ENCODE data around the gene MAP2K6.

Gene MAP2K6

GRCh38 chr17:69492410-69493071 lies 78.0 kb downstream of the MAP2K6 start:
- peak; percentile 78 for DNase-seq (ENCODE audit: low read depth, low spot score)

- DNase-seq (ENCODE audit: low read depth, low spot score), result no peak
Observed at GRCh38 chr17:69495787-69496186, 81.3 kb downstream of the MAP2K6 start.

GRCh38 chr17:69497161-69497560 lies 82.7 kb downstream of the MAP2K6 start:
- DNase-seq (ENCODE audit: low read depth, low spot score), result no peak

GRCh38 chr17:69499318-69499717 lies 84.8 kb downstream of the MAP2K6 start:
- DNase-seq (ENCODE audit: low read depth, low spot score), result no peak

GRCh38 chr17:69500911-69501429 lies 86.5 kb downstream of the MAP2K6 start:
- DNase-seq (ENCODE audit: low read depth, low spot score), result no peak

GRCh38 chr17:69501591-69502468 lies 87.3 kb downstream of the MAP2K6 start:
- peak; percentile 47 for DNase-seq (ENCODE audit: low read depth, low spot score)

- DNase-seq (ENCODE audit: low read depth, low spot score), result no peak
Observed at GRCh38 chr17:69503711-69504110, 89.2 kb downstream of the MAP2K6 start.

GRCh38 chr17:69505740-69506139 lies 91.2 kb downstream of the MAP2K6 start:
- no peak for DNase-seq (ENCODE audit: low read depth, low spot score)

- no peak for DNase-seq (ENCODE audit: low read depth, low spot score)
Observed at GRCh38 chr17:69506489-69506888, 92.0 kb downstream of the MAP2K6 start.

- DNase-seq (ENCODE audit: low read depth, low spot score), result no peak
Observed at GRCh38 chr17:69508814-69509213, 94.3 kb downstream of the MAP2K6 start.

- no peak for DNase-seq (ENCODE audit: low read depth, low spot score)
Observed at GRCh38 chr17:69511250-69511649, 96.8 kb downstream of the MAP2K6 start.

- DNase-seq (ENCODE audit: low read depth, low spot score), result no peak
Observed at GRCh38 chr17:69512946-69513345, 98.4 kb downstream of the MAP2K6 start.

- no peak for DNase-seq (ENCODE audit: low read depth, low spot score)
Observed at GRCh38 chr17:69516225-69516624, 101.7 kb downstream of the MAP2K6 start.

GRCh38 chr17:69516911-69517310 lies 102.4 kb downstream of the MAP2K6 start:
- no peak for DNase-seq (ENCODE audit: low read depth, low spot score)

GRCh38 chr17:69518951-69519350 lies 104.5 kb downstream of the MAP2K6 start:
- DNase-seq (ENCODE audit: low read depth, low spot score), result no peak

- peak; percentile 64 for DNase-seq (ENCODE audit: low read depth, low spot score)
Observed at GRCh38 chr17:69523244-69523861, 108.9 kb downstream of the MAP2K6 start.

- DNase-seq (ENCODE audit: low read depth, low spot score), result no peak
Observed at GRCh38 chr17:69524854-69525253, 110.4 kb downstream of the MAP2K6 start.

GRCh38 chr17:69525920-69526841 lies 111.7 kb downstream of the MAP2K6 start:
- DNase-seq (ENCODE audit: low read depth, low spot score), result peak; percentile 74

GRCh38 chr17:69528035-69528434 lies 113.5 kb downstream of the MAP2K6 start:
- no peak for DNase-seq (ENCODE audit: low read depth, low spot score)

GRCh38 chr17:69533481-69534234 lies 119.2 kb downstream of the MAP2K6 start:
- peak; percentile 8 for DNase-seq (ENCODE audit: low read depth, low spot score)
